K562 (cell line): ENCODE data around the gene OR4D2. TPM values are rescaled to one million over a fixed set of nuclear protein-coding genes. Genes with fewer than 3 reads are reported as not detected.

ENCODE experiments used
- ASH1L ChIP-seq: fragments of 450-650 bp; IDR thresholded peaks from 2 replicates; pipeline ENCODE4 v1.6.1; 2018; ENCODE audit warnings: borderline replicate concordance, mild to moderate bottlenecking, low read depth; ENCODE audit not compliant: partially characterized antibody
- CUX1 ChIP-seq: fragments of 200-800 bp; sonication (Bioruptor generic); IDR thresholded peaks from 2 replicates; pipeline ENCODE4 v1.6.1; 2016; ENCODE audit warnings: missing genetic modification characterization, missing compliant biosample characterization
- E2F4 ChIP-seq: sonication (generic); formaldehyde crosslinking; IDR thresholded peaks from 2 replicates; pipeline ENCODE4 v1.8.0; 2022; ENCODE audit warnings: mild to moderate bottlenecking, low read depth, missing genetic modification reagents
- HCFC1 ChIP-seq: IDR thresholded peaks from 2 replicates; pipeline ENCODE4 v1.6.1; 2012; ENCODE audit warnings: low read depth, low read length, improper control_type of control experiment
- NEUROD1 ChIP-seq: fragments of 150-350 bp; IDR thresholded peaks from 2 replicates; pipeline ENCODE4 v1.6.1; 2014; ENCODE audit warnings: borderline replicate concordance, low read length, low read depth; ENCODE audit not compliant: partially characterized antibody
- NFXL1 ChIP-seq: fragments of 450-650 bp; formaldehyde crosslinking; IDR thresholded peaks from 2 replicates; pipeline ENCODE4 v1.4.0; 2021; ENCODE audit warnings: mild to moderate bottlenecking
- NONO ChIP-seq, 2 experiments: fragments of 200-400 bp in 1 of 2; fragments of 450-650 bp in 1 of 2; formaldehyde crosslinking in 1 of 2; IDR thresholded peaks; 2 replicates each; pipeline ENCODE4 v1.6.1; 2017; ENCODE audit warnings: low read depth in 2 of 2, mild to moderate bottlenecking in 2 of 2, moderate library complexity in 2 of 2, low read length in 1 of 2
- PHB ChIP-seq: fragments of 250-450 bp; sonication (Bioruptor Pico); IDR thresholded peaks from 2 replicates; pipeline ENCODE4 v1.5.0; 2021
- POLR2G ChIP-seq: fragments of 200-400 bp; formaldehyde crosslinking; IDR thresholded peaks from 2 replicates; pipeline ENCODE4 v1.6.1; 2017; ENCODE audit warnings: low read depth, mild to moderate bottlenecking, antibody characterized with exemption, low read length, moderate library complexity
- RFX1 ChIP-seq: fragments of 450-650 bp; IDR thresholded peaks from 2 replicates; pipeline ENCODE4 v1.6.1; 2016; ENCODE audit warnings: mild to moderate bottlenecking, moderate library complexity
- SMARCA4 ChIP-seq: fragments of 450-650 bp; IDR thresholded peaks from 2 replicates; pipeline ENCODE4 v1.6.1; 2016
- SREBF2 ChIP-seq: sonication (generic); formaldehyde crosslinking; IDR thresholded peaks from 2 replicates; pipeline ENCODE4 v1.4.0; 2020; ENCODE audit warnings: mild to moderate bottlenecking, missing genetic modification reagents
- TFE3 ChIP-seq: fragments of 450-650 bp; formaldehyde crosslinking; IDR thresholded peaks from 2 replicates; pipeline ENCODE4 v1.4.0; 2020; ENCODE audit warnings: mild to moderate bottlenecking, mixed read lengths
- ZBTB34 ChIP-seq: fragments of 250-450 bp; sonication (Bioruptor Pico); IDR thresholded peaks from 2 replicates; pipeline ENCODE4 v1.8.0; 2021; ENCODE audit warnings: mild to moderate bottlenecking, moderate library complexity
- ZEB2 ChIP-seq: fragments of 450-650 bp; IDR thresholded peaks from 2 replicates; pipeline ENCODE4 v1.6.1; 2016
- ZNF133 ChIP-seq: fragments of 250-450 bp; sonication (Bioruptor Pico); IDR thresholded peaks from 2 replicates; pipeline ENCODE4 v1.4.0; 2020; ENCODE audit warnings: mild to moderate bottlenecking
- ZNF324 ChIP-seq: fragments of 250-450 bp; sonication (Bioruptor Pico); IDR thresholded peaks from 2 replicates; pipeline ENCODE4 v1.4.0; 2020; ENCODE audit warnings: mild to moderate bottlenecking
- polyA plus RNA-seq, 8 experiments: library from polyadenylated mRNA; depleted of rRNA in 4 of 8; stranded (reverse) in 5 of 8; unstranded in 3 of 8; fragments of >200 nt; fragmentation: Nextera tagmentation in 2 of 8; fragmentation: Illumina TruSeq in 1 of 8; extraction: Ambion mirVana in 2 of 8; extraction: Trizol in 1 of 8; gene quantifications; 2 replicates each; pipeline versions ENCODE4 v1.2.1 to v1.2.3, GENCODE V29; 2011 to 2014; ENCODE audit warnings: inconsistent platforms in 1 of 8, missing spikeins in 1 of 8
- total RNA-seq, 7 experiments: library from RNA; depleted of rRNA in 6 of 7; stranded (reverse); fragments of >200 nt in 6 of 7; fragmentation: Illumina TruSeq in 2 of 7; extraction: Trizol in 2 of 7; gene quantifications; 2 replicates each; pipeline versions ENCODE4 v1.2.1 to v1.2.3, GENCODE V29; 2011 to 2021; ENCODE audit warnings: low replicate concordance in 1 of 7

Gene OR4D2
- total and polyA plus RNA-seq, 9 of the 15 experiments (the other 6 are each of a cell fraction or from before 2014, with no cell fraction given) = not detected

- TF ChIP-seq CUX1 (CRISPR knock-in tag) = peak; percentile 47; the same call in 1 of the 2 replicates
- peak; percentile 41; the same call in 1 of the 2 replicates for TF ChIP-seq SMARCA4
- no peak for TF ChIP-seq PHB (CRISPR knock-in tag)
- no peak for TF ChIP-seq HCFC1
- TF ChIP-seq SREBF2 (CRISPR knock-in tag) = no peak
- no peak for TF ChIP-seq POLR2G
- no peak for TF ChIP-seq ASH1L
- no peak for TF ChIP-seq RFX1
- TF ChIP-seq NONO (IDR thresholded peaks at IDR 0.05; ENCODE audit: low read depth in 2 of 2, low read length in 1 of 2) = no peak
- TF ChIP-seq ZBTB34 (CRISPR knock-in tag) = no peak
- no peak for TF ChIP-seq E2F4 (CRISPR knock-in tag)
- TF ChIP-seq NEUROD1 = peak; percentile 38
- TF ChIP-seq ZNF133 (CRISPR knock-in tag) = 0 out of 2 replicates have a peak, but pooled peaks have one; percentile 18
- TF ChIP-seq NFXL1 = no peak
- no peak for TF ChIP-seq ZEB2
- no peak for TF ChIP-seq TFE3
- TF ChIP-seq ZNF324 (CRISPR knock-in tag) = peak; percentile 36; the same call in 1 of the 2 replicates
These were observed 18.4 kb downstream of the OR4D2 start (continued) for GRCh38 chr17:58184986-58185761.
